IMR-90 (cell line): ENCODE data around the gene CDX1. TPM values are rescaled to one million over a fixed set of nuclear protein-coding genes. Genes with fewer than 3 reads are reported as not detected.

Experiments
- ATAC-seq: fragments of 200-7000 bp; cut with Tn5 transposase; 2 replicates; pipeline ENCODE4 v1.9.1; 2020; ENCODE audit warnings: low read depth, mild to moderate bottlenecking, moderate library complexity
- BruUV-seq: library from RNA; stranded (reverse); fragments of 400-500 nt; replicated peaks from 2 replicates; lab custom pipeline; 2021; lab: Mats Ljungman, UMichigan
- CTCF ChIA-PET: fragments of 300-600 bp; formaldehyde crosslinking; extraction: SDS; loops from one replicate; lab custom pipeline; 2021; ENCODE audit warnings: antibody characterized with exemption; lab: Yijun Ruan, JAX
- POLR2A ChIA-PET: fragments of 300-600 bp; sonication (Branson Sonifier 250); formaldehyde crosslinking; loops from one replicate; lab custom pipeline; 2022; ENCODE audit warnings: antibody characterized with exemption; ENCODE audit not compliant: unreplicated experiment; lab: Charles Lee
- DNase-seq: peaks from one replicate; pipeline ENCODE4 v3.0.0; 2013
- H2AFZ ChIP-seq: replicated peaks from 2 replicates; pipeline ENCODE3; 2013; ENCODE audit warnings: low read length, mild to moderate bottlenecking; ENCODE audit not compliant: poor library complexity
- H2AK5ac ChIP-seq: 2 replicates; pipeline ENCODE4 v1.6.1; 2013; ENCODE audit warnings: low read depth, low read length, inconsistent platforms
- H2AK9ac ChIP-seq: replicated peaks from 2 replicates; pipeline ENCODE3; 2013; ENCODE audit warnings: mild to moderate bottlenecking, low read depth, low read length, moderate library complexity; ENCODE audit not compliant: poor library complexity
- H2BK120ac ChIP-seq: 2 replicates; pipeline ENCODE4 v1.6.1; 2013; ENCODE audit warnings: low read depth, low read length, inconsistent platforms
- H2BK15ac ChIP-seq: 3 replicates; pipeline ENCODE4 v1.6.1; 2013; ENCODE audit warnings: low read depth, low read length, inconsistent platforms
- H2BK20ac ChIP-seq: 2 replicates; pipeline ENCODE4 v1.6.1; 2013; ENCODE audit warnings: low read depth, mild to moderate bottlenecking, inconsistent platforms, low read length, moderate library complexity
- H2BK5ac ChIP-seq: 2 replicates; pipeline ENCODE4 v1.6.1; 2013; ENCODE audit warnings: mild to moderate bottlenecking, low read depth, low read length, inconsistent platforms; ENCODE audit not compliant: poor library complexity, severe bottlenecking
- H3K14ac ChIP-seq: replicated peaks from 2 replicates; pipeline ENCODE4 v1.6.1; 2013; ENCODE audit warnings: low read depth, low read length, inconsistent platforms
- H3K18ac ChIP-seq: 2 replicates; pipeline ENCODE4 v1.6.1; 2013; ENCODE audit warnings: low read depth, low read length, control low read depth
- H3K23ac ChIP-seq: 2 replicates; pipeline ENCODE4 v1.6.1; 2013; ENCODE audit warnings: low read depth, low read length, inconsistent platforms
- H3K27ac ChIP-seq: 2 replicates; pipeline ENCODE4 v1.5.1; 2013; ENCODE audit warnings: mild to moderate bottlenecking, control low read depth, low read length; ENCODE audit not compliant: insufficient read depth
- H3K27me3 ChIP-seq: 2 replicates; pipeline ENCODE4 v1.6.1; 2013; ENCODE audit warnings: low read length; ENCODE audit not compliant: control insufficient read depth, insufficient read depth
- H3K36me3 ChIP-seq: 2 replicates; pipeline ENCODE4 v1.6.1; 2013; ENCODE audit warnings: low read length, mixed read lengths; ENCODE audit not compliant: control insufficient read depth, insufficient read depth
- H3K4ac ChIP-seq: 2 replicates; pipeline ENCODE4 v1.6.1; 2013; ENCODE audit warnings: low read depth, low read length, inconsistent platforms
- H3K4me1 ChIP-seq: 2 replicates; pipeline ENCODE4 v1.6.1; 2013; ENCODE audit warnings: low read length, mixed read lengths; ENCODE audit not compliant: control insufficient read depth, insufficient read depth
- H3K4me2 ChIP-seq: 2 replicates; pipeline ENCODE4 v1.6.1; 2013; ENCODE audit warnings: low read depth, mild to moderate bottlenecking, control low read depth, low read length, moderate library complexity
- H3K4me3 ChIP-seq: 2 replicates; pipeline ENCODE4 v1.5.1; 2013; ENCODE audit warnings: low read depth, mild to moderate bottlenecking, control low read depth, low read length, moderate library complexity; ENCODE audit not compliant: insufficient read depth
- H3K56ac ChIP-seq: 2 replicates; pipeline ENCODE4 v1.6.1; 2013; ENCODE audit warnings: low read length, inconsistent platforms; ENCODE audit not compliant: insufficient read depth; ENCODE audit errors: extremely low read depth
- H3K79me1 ChIP-seq, 2 experiments: 2 replicates each; pipeline ENCODE4 v1.6.1; 2013; ENCODE audit warnings: low read length in 2 of 2, inconsistent platforms in 1 of 2, low read depth in 1 of 2
- H3K9ac ChIP-seq: 2 replicates; pipeline ENCODE4 v1.6.1; 2013; ENCODE audit warnings: low read depth, low read length, control low read depth
- H3K9me1 ChIP-seq: 2 replicates; pipeline ENCODE4 v1.6.1; 2013; ENCODE audit warnings: low read length, inconsistent platforms; ENCODE audit not compliant: insufficient read depth
- H3K9me3 ChIP-seq: 2 replicates; pipeline ENCODE4 v1.6.1; 2013; ENCODE audit warnings: low read length; ENCODE audit not compliant: control insufficient read depth, insufficient read depth
- H4K20me1 ChIP-seq: 2 replicates; pipeline ENCODE4 v1.6.1; 2013; ENCODE audit warnings: low read length, inconsistent platforms; ENCODE audit not compliant: insufficient read depth
- H4K5ac ChIP-seq: 2 replicates; pipeline ENCODE4 v1.6.1; 2013; ENCODE audit warnings: mild to moderate bottlenecking, low read depth, low read length, control low read depth
- H4K8ac ChIP-seq, 2 experiments: 2 replicates each; pipeline ENCODE4 v1.6.1; 2013; ENCODE audit warnings: low read depth in 2 of 2, low read length in 2 of 2, control low read depth in 1 of 2, inconsistent platforms in 1 of 2
- H4K91ac ChIP-seq: 2 replicates; pipeline ENCODE4 v1.6.1; 2013; ENCODE audit warnings: low read depth, low read length, inconsistent platforms; ENCODE audit not compliant: insufficient read depth
- MAFK ChIP-seq: IDR thresholded peaks from 2 replicates; pipeline ENCODE4 v1.6.1; 2012; ENCODE audit warnings: low read depth, low read length, improper control_type of control experiment
- MAZ ChIP-seq: IDR thresholded peaks from 2 replicates; pipeline ENCODE4 v1.6.1; 2012; ENCODE audit warnings: low read depth, mild to moderate bottlenecking, low read length, improper control_type of control experiment, moderate library complexity, borderline replicate concordance
- MXI1 ChIP-seq: IDR thresholded peaks from 2 replicates; pipeline ENCODE4 v1.6.1; 2012; ENCODE audit warnings: low read depth, mild to moderate bottlenecking, low read length, moderate library complexity, borderline replicate concordance
- RCOR1 ChIP-seq: IDR thresholded peaks from 2 replicates; pipeline ENCODE4 v1.6.1; 2012; ENCODE audit warnings: mild to moderate bottlenecking, low read length, improper control_type of control experiment; ENCODE audit not compliant: insufficient replicate concordance
- SMC3 ChIP-seq: fragments of 150-350 bp; IDR thresholded peaks from 2 replicates; pipeline ENCODE4 v1.6.1; 2016; ENCODE audit warnings: low read depth, mild to moderate bottlenecking, antibody characterized with exemption, low read length, moderate library complexity
- WGBS, 2 experiments: methylation state at CpG; one replicate each; pipeline versions ENCODE4 v1.1.5 to v1.1.7; 2013; ENCODE audit warnings: missing lambda C conversion rate in 2 of 2; ENCODE audit not compliant: insufficient read length in 1 of 2; ENCODE audit errors: extremely low coverage in 2 of 2; 5-methylcytosine and 5-hydroxymethylcytosine counted together
- dilution Hi-C: fragments of 300-500 bp; cut with HindIII; formaldehyde crosslinking; loops from one replicate; pipeline ENCODE4 v1.14.3; 2018; ENCODE audit warnings: low sequenced_read_pairs; ENCODE audit not compliant: unreplicated experiment
- in situ Hi-C: fragments of 300-500 bp; cut with MboI; formaldehyde crosslinking; loops from 3 replicates; pipeline ENCODE4 v1.14.3; 2019; ENCODE audit warnings: low sequenced_read_pairs, inconsistent platforms, mixed read lengths
- intact Hi-C: fragments of 100-400 bp; cut with micrococcal nuclease; formaldehyde crosslinking; loops from 2 replicates; pipeline ENCODE4 v1.10.0; 2022
- polyA plus RNA-seq, 3 experiments: library from polyadenylated mRNA; depleted of rRNA; stranded (reverse); fragments of >200 nt; gene quantifications; 2 replicates each; pipeline ENCODE4 v1.2.3, GENCODE V29; 2012; ENCODE audit warnings: low replicate concordance in 1 of 3
- total RNA-seq: library from RNA; depleted of rRNA; stranded (reverse); fragments of >200 nt; gene quantifications from 2 replicates; pipeline ENCODE4 v1.2.3, GENCODE V29; 2012
- TF ChIP-seq, protein P1 (sequence below): conservative IDR thresholded peaks from 2 replicates; pipeline ENCODE4 v1.5.1; 2012; ENCODE audit warnings: mild to moderate bottlenecking, low read depth, low read length, improper control_type of control experiment

The CDX1 gene
- total and polyA plus RNA-seq, 2 of the 4 experiments (the other 2 are of a cell fraction), result 0.18 to 0.24 TPM

DNA sequence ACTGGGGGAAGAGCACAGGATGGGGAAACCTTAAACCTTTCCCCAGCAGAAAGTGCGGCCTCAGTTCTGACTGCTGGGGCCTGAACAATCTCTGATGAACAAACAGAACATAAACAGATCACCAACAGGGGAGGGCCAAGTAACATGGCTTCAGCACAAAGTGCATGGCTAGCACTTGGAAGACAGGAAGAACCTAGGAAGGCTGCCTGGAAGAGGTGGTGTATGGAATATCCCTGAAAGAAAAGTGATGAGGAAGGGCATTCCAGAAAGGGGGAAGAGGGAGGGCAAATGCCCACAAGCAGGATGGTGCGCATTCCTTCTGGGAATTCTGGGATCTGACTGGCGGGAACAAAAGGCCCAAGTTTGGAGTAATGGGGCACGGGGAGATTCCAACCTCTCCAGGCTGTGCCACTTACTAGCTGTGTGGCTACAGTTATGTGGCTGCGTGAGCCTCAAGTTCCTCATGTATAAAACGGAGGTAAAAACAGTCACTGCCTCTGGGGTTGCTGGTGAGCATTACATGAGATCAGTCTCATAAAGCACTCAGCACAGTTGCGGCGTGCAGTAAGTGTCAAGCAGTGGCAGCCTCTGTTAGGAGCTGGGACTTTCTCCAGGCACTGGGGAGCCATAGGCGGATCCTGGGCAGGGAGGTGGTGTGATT lies 12.5 kb upstream of the CDX1 start (continued):
- TF ChIP-seq RCOR1 (no peak), SMC3 (peak; percentile 26; the same call in 1 of the 2 replicates)

DNA sequence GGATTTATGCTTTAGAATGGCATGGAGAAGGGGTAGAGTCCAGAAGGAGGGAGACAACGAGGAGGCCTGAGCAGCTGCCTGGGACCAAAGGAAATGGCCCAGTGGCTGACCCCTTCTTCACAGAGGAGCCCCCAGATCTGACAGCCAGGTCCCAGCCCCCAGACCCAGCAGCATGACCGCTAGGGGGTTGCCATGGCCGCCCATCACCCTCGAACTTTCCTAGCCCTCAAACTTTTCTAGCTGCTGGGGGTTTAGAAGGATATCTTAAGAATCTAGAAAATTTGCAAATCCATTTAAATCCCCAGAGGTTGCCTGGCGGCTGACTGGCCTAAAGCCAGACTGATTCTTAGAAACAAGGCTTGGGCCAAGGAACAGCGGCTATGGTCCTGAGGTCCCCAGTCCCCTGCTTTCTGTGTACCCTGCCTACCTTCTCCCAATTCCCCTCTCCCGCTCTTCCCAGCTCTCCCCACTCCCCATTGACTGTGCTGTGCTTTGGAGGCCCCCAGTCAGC lies 11.9 kb upstream of the CDX1 start:
- H3K9me1 ChIP-seq, result peaks cover 31% of the 10 kb centered on the region
- H3K27ac ChIP-seq, result peak overlapping the region; percentile 91
- no peaks in the 10 kb centered on the region for H3K27me3 ChIP-seq
- ATAC-seq (no peak), DNase-seq (no peak)
- peaks cover 39% of the 10 kb centered on the region for H3K4me1 ChIP-seq
- peak overlapping the region; percentile 94 for H2AK5ac ChIP-seq
- H2BK120ac ChIP-seq, result peak overlapping the region; percentile 85
- peak overlapping the region; percentile 94 for H3K23ac ChIP-seq
- peak overlapping the region; percentile 88 for H3K56ac ChIP-seq
- H4K20me1 ChIP-seq, result peaks cover 40% of the 10 kb centered on the region
- ChIA-PET POLR2A (interaction anchor here (0.7 kb wide), 1 partner anchor 11 kb away, joined by 3 read pairs; no protein-coding TSS in a partner anchor), CTCF (interaction anchor here (0.6 to 0.7 kb wide), 2 partner anchors 60 to 196 kb away, joined by 3 read pairs; no protein-coding TSS in a partner anchor)
- H2BK20ac ChIP-seq, result peak overlapping the region; percentile 56
- peak overlapping the region; percentile 99 for H3K9ac ChIP-seq
- 0% methylated on average over 1 of the region's 7 CpGs; no CpG with 5 or more reads in 1 of the 2 experiments for WGBS, 2 experiments
- peak overlapping the region; percentile 74 to 89 for H4K8ac ChIP-seq
- peak overlapping the region; percentile 83 for H3K18ac ChIP-seq
- intact Hi-C loops, result loop anchor here (1.0 to 2.0 kb wide), 3 partner anchors 11 to 24 kb away; no protein-coding TSS in a partner anchor
- H3K4me3 ChIP-seq, result peak overlapping the region; percentile 76
- H4K5ac ChIP-seq, result peak overlapping the region; percentile 62
- no TSS peak for BruUV-seq
- dilution Hi-C loops, result no loop called here
- TF ChIP-seq, protein P1, sequence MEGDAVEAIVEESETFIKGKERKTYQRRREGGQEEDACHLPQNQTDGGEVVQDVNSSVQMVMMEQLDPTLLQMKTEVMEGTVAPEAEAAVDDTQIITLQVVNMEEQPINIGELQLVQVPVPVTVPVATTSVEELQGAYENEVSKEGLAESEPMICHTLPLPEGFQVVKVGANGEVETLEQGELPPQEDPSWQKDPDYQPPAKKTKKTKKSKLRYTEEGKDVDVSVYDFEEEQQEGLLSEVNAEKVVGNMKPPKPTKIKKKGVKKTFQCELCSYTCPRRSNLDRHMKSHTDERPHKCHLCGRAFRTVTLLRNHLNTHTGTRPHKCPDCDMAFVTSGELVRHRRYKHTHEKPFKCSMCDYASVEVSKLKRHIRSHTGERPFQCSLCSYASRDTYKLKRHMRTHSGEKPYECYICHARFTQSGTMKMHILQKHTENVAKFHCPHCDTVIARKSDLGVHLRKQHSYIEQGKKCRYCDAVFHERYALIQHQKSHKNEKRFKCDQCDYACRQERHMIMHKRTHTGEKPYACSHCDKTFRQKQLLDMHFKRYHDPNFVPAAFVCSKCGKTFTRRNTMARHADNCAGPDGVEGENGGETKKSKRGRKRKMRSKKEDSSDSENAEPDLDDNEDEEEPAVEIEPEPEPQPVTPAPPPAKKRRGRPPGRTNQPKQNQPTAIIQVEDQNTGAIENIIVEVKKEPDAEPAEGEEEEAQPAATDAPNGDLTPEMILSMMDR, result 0 out of 2 replicates have a peak, but pooled peaks have one; percentile 6
- no peak for TF ChIP-seq MAZ
- TF ChIP-seq MAFK, result no peak
- TF ChIP-seq MXI1, result 0 out of 2 replicates have a peak, but pooled peaks have one; percentile 3
- TF ChIP-seq SMC3, result no peak
- in situ Hi-C loops, result no loop called here
- H3K14ac ChIP-seq, result peak overlapping the region; percentile 96
- H3K9me3 ChIP-seq, result no peaks in the 10 kb centered on the region
- peaks cover 5 to 63% of the 10 kb centered on the region in 2 experiments for H3K79me1 ChIP-seq
- peak overlapping the region; percentile 93 for H3K4me2 ChIP-seq
- peak overlapping the region; percentile 27; the same call in 1 of the 3 replicates for H2BK15ac ChIP-seq
- H2AK9ac ChIP-seq, result peak overlapping the region; percentile 96
- peak overlapping the region; percentile 98 for H4K91ac ChIP-seq
- H3K4ac ChIP-seq, result peak overlapping the region; percentile 99
- peaks cover 32% of the 10 kb centered on the region; the same call in 1 of the 2 replicates for H3K36me3 ChIP-seq
- H2AFZ ChIP-seq, result peak overlapping the region; percentile 53
- H2BK5ac ChIP-seq, result peak overlapping the region; percentile 91
